ENCODE data around the gene SKA3. TPM values are rescaled to one million over a fixed set of nuclear protein-coding genes. Genes with fewer than 3 reads are reported as not detected.
"Not testable (repeated sequence)": the region's sequence is repeated elsewhere in the genome, so short reads cannot be mapped to it uniquely, and the experiment has no call there.

The SKA3 gene
- 29.4 and 32.4 TPM in 2 replicates for total RNA-seq

- peak within 1 kb of the TSS; percentile 96 for H3K27ac Mint-ChIP-seq
- peak within 1 kb of the TSS; percentile 98 for H3K4me3 Mint-ChIP-seq
- H3K4me1 Mint-ChIP-seq (ENCODE audit: low read depth): peaks cover 34% of the 10 kb centered on the region
- H3K9me3 Mint-ChIP-seq: no peaks in the 10 kb centered on the region
- peak; percentile 95 for DNase-seq (ENCODE audit: low spot score)
- H3K36me3 Mint-ChIP-seq (ENCODE audit: low read depth): peaks cover 12% of the 10 kb centered on the region
- H3K27me3 Mint-ChIP-seq (ENCODE audit: insufficient read depth): no peaks in the 10 kb centered on the region
- intact Hi-C loops (cut with micrococcal nuclease): loop anchor here (1.0 to 10.0 kb wide), 8 partner anchors 56 to 650 kb away; partner anchors contain the start of genes EEF1AKMT1, IL17D and XPO4
Measured at GRCh38 chr13:21176215-21176981, at the start of gene SKA3, which contains the start of gene MRPL57. Gene SKA3 (minus strand): TSS chr13:21176552. CDS start chr13:21176477, 75 bp downstream. Gene MRPL57 (plus strand): TSS chr13:21176658. CDS start chr13:21176917, 259 bp downstream.

GRCh38 chr13:21225082-21225481, 48.7 kb upstream of the SKA3 start:
- peaks cover 20% of the 10 kb centered on the region for H3K9me3 Mint-ChIP-seq
- intact Hi-C loops (cut with micrococcal nuclease): no loop called here
- H3K4me1 Mint-ChIP-seq (ENCODE audit: low read depth): no peaks in the 10 kb centered on the region
- H3K27me3 Mint-ChIP-seq (ENCODE audit: insufficient read depth): peaks cover 24% of the 10 kb centered on the region
- H3K27ac Mint-ChIP-seq: no peak overlapping the region
- DNase-seq (ENCODE audit: low spot score): no peak
- no peak overlapping the region for H3K4me3 Mint-ChIP-seq
- H3K36me3 Mint-ChIP-seq (ENCODE audit: low read depth): peaks cover 7% of the 10 kb centered on the region

GRCh38 chr13:21221268-21221667, 44.9 kb upstream of the SKA3 start:
- Mint-ChIP-seq H3K9me3 (peaks cover 20% of the 10 kb centered on the region), H3K4me1 (ENCODE audit: low read depth) (peaks cover 20% of the 10 kb centered on the region), H3K4me3 (no peak overlapping the region), H3K36me3 (ENCODE audit: low read depth) (peaks cover 7% of the 10 kb centered on the region), H3K27me3 (ENCODE audit: insufficient read depth) (peaks cover 18% of the 10 kb centered on the region), H3K27ac (no peak overlapping the region)
- DNase-seq (ENCODE audit: low spot score): no peak
- intact Hi-C loops (cut with micrococcal nuclease): no loop called here

- H3K36me3 Mint-ChIP-seq (ENCODE audit: low read depth); DNase-seq (ENCODE audit: low spot score); intact Hi-C loops (cut with micrococcal nuclease); H3K27ac Mint-ChIP-seq; H3K4me3 Mint-ChIP-seq: not testable (repeated sequence)
- peaks cover 31% of the 10 kb centered on the region for H3K27me3 Mint-ChIP-seq (ENCODE audit: insufficient read depth)
- H3K9me3 Mint-ChIP-seq: peaks cover 23% of the 10 kb centered on the region
- H3K4me1 Mint-ChIP-seq (ENCODE audit: low read depth): peaks cover 20% of the 10 kb centered on the region
Measured at GRCh38 chr13:21219716-21220115, 43.4 kb upstream of the SKA3 start.

- Mint-ChIP-seq H3K27me3 (ENCODE audit: insufficient read depth) (peaks cover 32% of the 10 kb centered on the region), H3K27ac (no peak overlapping the region), H3K36me3 (ENCODE audit: low read depth) (peaks cover 8% of the 10 kb centered on the region), H3K4me3 (peak overlapping the region; percentile 40), H3K9me3 (peaks cover 23% of the 10 kb centered on the region), H3K4me1 (ENCODE audit: low read depth) (peaks cover 20% of the 10 kb centered on the region)
- intact Hi-C loops (cut with micrococcal nuclease): no loop called here
- peak; percentile 16 for DNase-seq (ENCODE audit: low spot score)
Measured at GRCh38 chr13:21219036-21219381, 42.7 kb upstream of the SKA3 start.

- intact Hi-C loops (cut with micrococcal nuclease): no loop called here
- Mint-ChIP-seq H3K27me3 (ENCODE audit: insufficient read depth) (peaks cover 33% of the 10 kb centered on the region), H3K9me3 (peaks cover 23% of the 10 kb centered on the region), H3K36me3 (ENCODE audit: low read depth) (peaks cover 8% of the 10 kb centered on the region), H3K4me1 (ENCODE audit: low read depth) (peaks cover 20% of the 10 kb centered on the region), H3K27ac (no peak overlapping the region), H3K4me3 (peak overlapping the region; percentile 40)
- peak; percentile 30 for DNase-seq (ENCODE audit: low spot score)
Measured at GRCh38 chr13:21218351-21219035, 42.1 kb upstream of the SKA3 start.

- Mint-ChIP-seq H3K36me3 (ENCODE audit: low read depth) (peaks cover 1% of the 10 kb centered on the region), H3K27me3 (ENCODE audit: insufficient read depth) (peaks cover 34% of the 10 kb centered on the region), H3K4me1 (ENCODE audit: low read depth) (peaks cover 20% of the 10 kb centered on the region), H3K27ac (no peak overlapping the region), H3K4me3 (no peak overlapping the region), H3K9me3 (peaks cover 26% of the 10 kb centered on the region)
- intact Hi-C loops (cut with micrococcal nuclease): loop anchor here (2.0 kb wide), 1 partner anchor 14 kb away; no protein-coding TSS in a partner anchor
- DNase-seq (ENCODE audit: low spot score): no peak
Measured at GRCh38 chr13:21216332-21216731, 40.0 kb upstream of the SKA3 start.

- peaks cover 23% of the 10 kb centered on the region for H3K9me3 Mint-ChIP-seq
- H3K4me3 Mint-ChIP-seq; H3K27ac Mint-ChIP-seq; intact Hi-C loops (cut with micrococcal nuclease); DNase-seq (ENCODE audit: low spot score); H3K36me3 Mint-ChIP-seq (ENCODE audit: low read depth): not testable (repeated sequence)
- H3K27me3 Mint-ChIP-seq (ENCODE audit: insufficient read depth): peaks cover 36% of the 10 kb centered on the region
- peaks cover 20% of the 10 kb centered on the region for H3K4me1 Mint-ChIP-seq (ENCODE audit: low read depth)
Measured at GRCh38 chr13:21215419-21215818, 39.1 kb upstream of the SKA3 start.

GRCh38 chr13:21212138-21212775, 35.9 kb upstream of the SKA3 start:
- Mint-ChIP-seq H3K4me3 (no peak overlapping the region), H3K27me3 (ENCODE audit: insufficient read depth) (peaks cover 43% of the 10 kb centered on the region)

GRCh38 chr13:21208652-21209154, 32.4 kb upstream of the SKA3 start:
- no peak overlapping the region for H3K4me3 Mint-ChIP-seq
- intact Hi-C loops (cut with micrococcal nuclease): no loop called here
- H3K36me3 Mint-ChIP-seq (ENCODE audit: low read depth): no peaks in the 10 kb centered on the region
- DNase-seq (ENCODE audit: low spot score): no peak
- H3K27ac Mint-ChIP-seq: no peak overlapping the region
- no peaks in the 10 kb centered on the region for H3K4me1 Mint-ChIP-seq (ENCODE audit: low read depth)
- peaks cover 25% of the 10 kb centered on the region for H3K27me3 Mint-ChIP-seq (ENCODE audit: insufficient read depth)
- peaks cover 20% of the 10 kb centered on the region for H3K9me3 Mint-ChIP-seq

More at GRCh38 chr13:21212138-21212775, 35.9 kb upstream of the SKA3 start:
- peaks cover 23% of the 10 kb centered on the region for H3K9me3 Mint-ChIP-seq
- no peak for DNase-seq (ENCODE audit: low spot score)
- no peaks in the 10 kb centered on the region for H3K4me1 Mint-ChIP-seq (ENCODE audit: low read depth)
- no peak overlapping the region for H3K27ac Mint-ChIP-seq
- H3K36me3 Mint-ChIP-seq (ENCODE audit: low read depth): peaks cover 1% of the 10 kb centered on the region
- intact Hi-C loops (cut with micrococcal nuclease): no loop called here

GRCh38 chr13:21202767-21203531, 26.6 kb upstream of the SKA3 start:
- H3K27me3 Mint-ChIP-seq (ENCODE audit: insufficient read depth): peaks cover 2% of the 10 kb centered on the region
- peaks cover 15% of the 10 kb centered on the region for H3K9me3 Mint-ChIP-seq
- intact Hi-C loops (cut with micrococcal nuclease): no loop called here
- DNase-seq (ENCODE audit: low spot score): no peak
- H3K36me3 Mint-ChIP-seq (ENCODE audit: low read depth): no peaks in the 10 kb centered on the region
- no peak overlapping the region for H3K27ac Mint-ChIP-seq
- H3K4me3 Mint-ChIP-seq: no peak overlapping the region
- H3K4me1 Mint-ChIP-seq (ENCODE audit: low read depth): no peaks in the 10 kb centered on the region

All from activated T-helper 1 cell treated with anti-CD3 and anti-CD28 coated beads, Interleukin-12 subunit alpha, Interleukin-12 subunit beta, Interleukin-2, Interleukin-4 antibody, amounts not matched to agents 30 ng/mL and 10 ng/mL and 1 ng/mL, durations not matched to agents 14 hours and 24 hours and 36 hours (primary cell).